ENCODE data around the gene PYGB.

The PYGB gene

DNA sequence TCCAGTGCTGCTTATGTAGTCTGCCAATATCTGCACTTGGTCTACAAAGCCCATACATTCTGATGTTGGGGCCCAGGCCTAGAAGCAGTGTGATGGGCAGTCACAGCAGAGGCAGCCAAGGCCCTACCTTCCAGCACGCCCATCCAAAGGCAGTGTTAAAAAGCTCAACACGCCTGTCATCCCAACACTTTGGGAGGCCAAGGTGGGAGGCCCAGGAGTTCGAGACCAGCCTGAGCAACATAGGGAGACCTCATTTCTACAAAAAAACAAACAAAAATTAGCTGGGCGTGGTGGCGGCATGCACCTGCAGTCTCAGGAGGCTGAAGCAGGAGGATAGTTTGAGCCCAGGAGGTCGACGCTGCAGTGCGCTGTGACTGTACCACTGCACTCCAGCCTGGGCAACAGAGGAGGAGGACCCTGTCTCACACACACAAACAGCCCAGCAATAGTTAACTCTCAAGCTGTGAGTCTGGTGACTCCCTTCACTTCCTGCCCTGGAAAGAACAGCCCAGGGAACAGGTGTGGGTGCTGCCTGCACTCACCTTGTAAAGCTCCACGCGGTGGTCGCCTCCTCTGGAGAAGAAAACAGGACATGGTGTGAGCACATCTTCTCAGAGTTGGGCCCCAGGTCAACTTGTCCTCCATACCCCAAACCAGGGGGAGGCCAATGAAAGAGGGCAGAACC lies 68.8 kb downstream of the PYGB start:
- TF ChIP-seq, protein P1, sequence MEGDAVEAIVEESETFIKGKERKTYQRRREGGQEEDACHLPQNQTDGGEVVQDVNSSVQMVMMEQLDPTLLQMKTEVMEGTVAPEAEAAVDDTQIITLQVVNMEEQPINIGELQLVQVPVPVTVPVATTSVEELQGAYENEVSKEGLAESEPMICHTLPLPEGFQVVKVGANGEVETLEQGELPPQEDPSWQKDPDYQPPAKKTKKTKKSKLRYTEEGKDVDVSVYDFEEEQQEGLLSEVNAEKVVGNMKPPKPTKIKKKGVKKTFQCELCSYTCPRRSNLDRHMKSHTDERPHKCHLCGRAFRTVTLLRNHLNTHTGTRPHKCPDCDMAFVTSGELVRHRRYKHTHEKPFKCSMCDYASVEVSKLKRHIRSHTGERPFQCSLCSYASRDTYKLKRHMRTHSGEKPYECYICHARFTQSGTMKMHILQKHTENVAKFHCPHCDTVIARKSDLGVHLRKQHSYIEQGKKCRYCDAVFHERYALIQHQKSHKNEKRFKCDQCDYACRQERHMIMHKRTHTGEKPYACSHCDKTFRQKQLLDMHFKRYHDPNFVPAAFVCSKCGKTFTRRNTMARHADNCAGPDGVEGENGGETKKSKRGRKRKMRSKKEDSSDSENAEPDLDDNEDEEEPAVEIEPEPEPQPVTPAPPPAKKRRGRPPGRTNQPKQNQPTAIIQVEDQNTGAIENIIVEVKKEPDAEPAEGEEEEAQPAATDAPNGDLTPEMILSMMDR (IDR thresholded peaks at IDR 0.05; ENCODE audit: low read depth, low read length, missing control alignments) = no peak

DNA sequence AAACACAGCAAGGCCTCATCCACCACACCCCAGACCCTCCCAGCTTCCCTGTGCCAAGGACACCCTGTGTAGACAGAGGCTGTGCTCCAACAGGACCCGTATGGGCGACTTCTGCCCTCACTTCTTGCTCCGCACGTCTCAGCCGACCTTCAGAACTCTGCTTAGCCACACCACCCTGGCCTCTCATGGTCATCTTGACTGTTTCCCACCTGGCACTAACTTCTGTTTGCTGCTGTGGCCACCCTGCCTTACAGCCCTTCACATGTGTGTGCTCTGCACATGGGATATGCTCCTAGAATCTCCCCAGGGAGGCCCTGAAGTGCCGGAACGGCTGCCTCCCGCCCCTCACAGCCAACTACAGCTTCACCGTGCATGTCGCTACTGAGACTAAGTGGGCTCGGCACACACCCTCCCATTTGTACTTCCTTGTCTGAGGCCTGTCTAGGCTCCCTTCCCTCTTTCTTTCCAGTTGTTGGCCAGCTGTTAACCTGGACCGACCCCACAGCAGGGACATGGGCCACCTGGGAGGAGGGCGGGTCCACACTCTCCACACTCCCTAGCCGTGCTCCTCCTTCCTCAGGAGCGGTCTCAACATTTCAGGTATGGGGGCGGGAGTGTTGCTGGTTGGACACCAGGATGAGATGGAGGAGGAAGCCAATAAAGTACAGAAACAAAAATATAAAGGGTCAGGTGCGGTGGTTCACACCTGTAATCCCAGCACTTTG lies 69.6 kb downstream of the PYGB start:
- no peak for DNase-seq (ENCODE audit: low read depth)
- TF ChIP-seq, protein P1 (IDR thresholded peaks at IDR 0.05; ENCODE audit: low read depth, low read length, missing control alignments) = no peak

More for the DNA sequence above, 68.8 kb downstream of the PYGB start:
- H3K4me3 ChIP-seq (ENCODE audit: low read depth, low read length) = no peak overlapping the region
- no peak for DNase-seq (ENCODE audit: low read depth)

DNA sequence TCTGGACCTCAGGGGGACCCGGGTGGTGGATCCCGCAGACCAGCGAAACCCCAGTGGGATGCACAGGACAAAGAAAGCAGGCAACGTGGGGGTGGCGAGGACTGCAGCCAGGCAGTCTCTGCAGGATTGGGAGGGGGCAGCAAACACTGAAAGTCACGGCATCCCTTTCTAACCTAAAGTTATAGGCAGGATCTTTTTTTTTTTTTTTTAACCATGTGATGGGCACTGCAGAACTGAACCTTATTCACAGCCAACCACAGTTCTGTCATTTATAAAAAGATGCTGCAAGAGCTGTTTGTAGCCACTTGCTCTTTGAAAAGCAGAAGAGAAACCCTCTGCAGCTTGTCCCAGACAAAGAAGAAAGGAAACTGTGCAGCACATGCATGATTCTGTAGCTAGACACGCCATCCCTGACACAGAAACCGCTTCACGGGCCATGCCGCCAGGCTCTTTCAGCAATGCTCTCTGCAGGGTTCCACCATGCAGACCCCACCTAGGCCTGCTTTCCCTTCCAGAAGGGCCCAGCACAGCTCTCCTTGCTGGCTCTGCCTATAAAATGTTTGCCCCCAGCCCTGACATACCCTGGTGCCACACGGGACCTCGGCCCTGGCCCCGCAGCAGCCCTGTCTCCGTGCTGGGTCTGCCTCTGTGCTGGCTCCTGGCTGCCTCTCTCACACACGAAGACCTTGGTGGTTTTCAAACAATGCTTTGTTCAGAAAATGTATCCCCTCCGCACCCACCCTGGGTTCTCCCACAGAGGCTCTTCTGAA lies 70.8 kb downstream of the PYGB start:
- TF ChIP-seq, protein P1 (IDR thresholded peaks at IDR 0.05; ENCODE audit: low read depth, low read length, missing control alignments) = no peak
- H3K4me3 ChIP-seq (ENCODE audit: low read depth, low read length) = no peak overlapping the region; the same call in 1 of the 2 replicates
- peak; percentile 95 for DNase-seq (ENCODE audit: low read depth)

More for the DNA sequence above, 69.6 kb downstream of the PYGB start:
- no peak overlapping the region for H3K4me3 ChIP-seq (ENCODE audit: low read depth, low read length)

DNA sequence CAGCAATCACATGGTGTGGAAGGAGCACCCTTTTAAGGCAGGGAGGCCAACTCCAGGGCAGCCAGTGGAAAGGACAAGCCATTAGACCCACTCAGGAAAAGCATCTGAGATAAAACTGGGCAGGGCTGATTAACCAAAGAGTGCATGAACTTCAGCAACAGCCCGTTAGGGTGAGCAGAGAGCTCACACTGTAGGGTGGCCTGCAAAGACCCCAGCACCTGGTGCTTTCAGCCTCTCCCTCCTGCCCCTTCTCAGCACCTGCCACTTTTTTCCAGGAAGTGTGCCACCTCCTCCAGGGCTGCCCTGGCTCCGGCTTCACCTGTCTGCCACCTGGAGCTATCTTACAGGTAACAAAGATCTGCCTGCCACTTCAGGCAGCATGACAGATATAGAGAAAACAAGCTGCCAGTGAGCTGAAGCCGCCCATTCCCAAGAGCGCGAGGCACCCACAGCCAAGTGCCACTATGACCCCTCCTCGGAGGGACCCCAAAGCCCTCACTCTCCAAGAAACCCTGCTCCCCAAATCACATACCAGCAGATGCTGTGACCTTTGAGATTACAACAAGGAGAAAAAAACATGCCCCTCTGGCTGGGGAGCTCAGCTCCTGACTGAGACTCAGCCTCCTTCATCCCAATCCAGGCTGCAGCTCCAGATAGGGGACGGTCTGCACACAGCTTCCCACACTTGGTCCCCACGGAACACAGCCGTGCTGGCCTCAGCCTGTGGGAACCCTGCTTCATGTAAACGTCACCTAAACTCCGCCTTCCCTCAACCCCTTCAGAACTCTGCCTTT lies 71.6 kb downstream of the PYGB start:
- H3K4me3 ChIP-seq (ENCODE audit: low read depth, low read length) = no peak overlapping the region; the same call in 1 of the 2 replicates
- TF ChIP-seq, protein P1 (IDR thresholded peaks at IDR 0.05; ENCODE audit: low read depth, low read length, missing control alignments) = peak; percentile 22
- DNase-seq (ENCODE audit: low read depth) = no peak

DNA sequence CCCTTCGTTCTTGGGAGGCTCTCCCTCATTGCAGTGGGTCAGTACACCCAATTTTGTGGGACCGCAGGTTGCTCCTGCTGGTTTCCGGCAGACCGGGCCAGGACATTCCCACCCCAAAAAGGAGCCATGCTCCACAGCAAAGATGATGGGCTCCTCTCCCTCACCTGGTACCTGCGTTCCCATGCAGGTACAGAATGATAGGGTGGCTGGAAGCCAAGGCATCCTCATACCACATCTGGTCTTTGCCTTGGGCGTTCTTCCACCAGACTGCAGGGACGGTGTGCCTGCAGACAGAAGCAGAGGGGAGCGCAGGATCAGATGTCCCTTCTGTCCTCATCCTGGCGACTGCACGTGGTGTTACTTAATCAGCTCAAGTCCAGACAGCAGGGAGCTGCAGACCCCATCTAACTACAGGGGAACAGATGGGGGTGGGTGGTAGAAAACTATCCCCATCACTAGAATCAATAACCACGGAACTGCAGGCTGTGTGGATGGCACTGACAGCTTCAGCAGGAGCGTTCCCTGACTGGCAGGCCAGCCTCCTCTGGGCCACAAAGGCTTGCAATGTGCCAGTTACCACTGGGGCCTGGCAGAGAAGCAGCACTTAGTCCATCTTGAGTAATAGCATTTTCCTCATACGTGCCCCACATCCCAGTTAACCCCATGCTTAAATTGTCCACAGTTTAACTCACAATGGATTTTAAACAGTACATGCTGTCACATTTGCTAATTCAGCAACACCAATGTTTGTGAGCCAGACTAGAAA lies 72.3 kb downstream of the PYGB start:
- TF ChIP-seq, protein P1 (IDR thresholded peaks at IDR 0.05; ENCODE audit: low read depth, low read length, missing control alignments) = no peak
- no peak overlapping the region for H3K4me3 ChIP-seq (ENCODE audit: low read depth, low read length)
- no peak for DNase-seq (ENCODE audit: low read depth)

All from GM12864 (cell line).